WTC11 (cell line): Measurements from ENCODE around the gene RANBP9. TPM values are rescaled to one million over a fixed set of nuclear protein-coding genes. Genes with fewer than 3 reads are reported as not detected.

Experiments
- ATAC-seq: fragments of 200-7000 bp; cut with Tn5 transposase; 2 replicates; pipeline ENCODE4 v1.10.0; 2021; ENCODE audit warnings: mild to moderate bottlenecking, moderate library complexity
- CTCF ChIA-PET: fragments of 300-600 bp; sonication (Branson Sonifier 250); formaldehyde crosslinking; loops from one replicate; lab custom pipeline; 2021; ENCODE audit warnings: antibody characterized with exemption; lab: Charles Lee
- POLR2A ChIA-PET: fragments of 350-600 bp; sonication (Branson Sonifier 250); formaldehyde crosslinking; loops from one replicate; lab custom pipeline; 2021; ENCODE audit warnings: antibody characterized with exemption; lab: Charles Lee
- DNase-seq: peaks from one replicate; pipeline ENCODE4 v3.0.0; 2021; ENCODE audit warnings: low spot score
- H3K27ac Mint-ChIP-seq: 2 replicates; pipeline ENCODE4 v1.8.0; 2021; ENCODE audit warnings: mixed read lengths
- H3K27me3 Mint-ChIP-seq: 2 replicates; pipeline ENCODE4 v1.8.0; 2021; ENCODE audit warnings: low read depth, mild to moderate bottlenecking, moderate library complexity, mixed read lengths
- H3K36me3 Mint-ChIP-seq: 2 replicates; pipeline ENCODE4 v1.8.0; 2021; ENCODE audit warnings: mixed read lengths
- H3K4me1 Mint-ChIP-seq: 2 replicates; pipeline ENCODE4 v1.8.0; 2022; ENCODE audit warnings: mixed read lengths
- H3K4me3 Mint-ChIP-seq: 2 replicates; pipeline ENCODE4 v1.8.0; 2021; ENCODE audit warnings: mild to moderate bottlenecking, moderate library complexity, mixed read lengths
- H3K9me3 Mint-ChIP-seq: 2 replicates; pipeline ENCODE4 v1.8.0; 2021; ENCODE audit warnings: mixed read lengths
- AFF4 ChIP-seq: sonication (generic); formaldehyde crosslinking; IDR thresholded peaks from 2 replicates; pipeline ENCODE4 v1.8.1; 2023; ENCODE audit warnings: mild to moderate bottlenecking, missing genetic modification reagents, borderline replicate concordance
- FOXJ3 ChIP-seq: sonication (generic); formaldehyde crosslinking; IDR thresholded peaks from 2 replicates; pipeline ENCODE4 v1.9.0; 2021; ENCODE audit warnings: missing genetic modification reagents, mild to moderate bottlenecking, borderline replicate concordance
- GABPB1 ChIP-seq: sonication (generic); formaldehyde crosslinking; IDR thresholded peaks from 2 replicates; pipeline ENCODE4 v1.8.1; 2023; ENCODE audit warnings: mild to moderate bottlenecking, missing genetic modification reagents
- HMGA2 ChIP-seq: fragments of 250-450 bp; sonication (Bioruptor Pico); IDR thresholded peaks from 2 replicates; pipeline ENCODE4 v1.4.0; 2021; ENCODE audit warnings: mild to moderate bottlenecking, moderate library complexity
- JAZF1 ChIP-seq: fragments of 250-450 bp; sonication (Bioruptor Pico); IDR thresholded peaks from 2 replicates; pipeline ENCODE4 v1.9.0; 2021; ENCODE audit warnings: moderate library complexity, mild to moderate bottlenecking, inconsistent platforms
- KAT7 ChIP-seq: sonication (generic); formaldehyde crosslinking; IDR thresholded peaks from 2 replicates; pipeline ENCODE4 v1.8.1; 2023; ENCODE audit warnings: missing genetic modification reagents, mild to moderate bottlenecking, borderline replicate concordance
- MAX ChIP-seq: sonication (generic); formaldehyde crosslinking; IDR thresholded peaks from 2 replicates; pipeline ENCODE4 v1.8.0; 2022; ENCODE audit warnings: mild to moderate bottlenecking, missing genetic modification reagents
- NR1H2 ChIP-seq: sonication (generic); formaldehyde crosslinking; IDR thresholded peaks from 2 replicates; pipeline ENCODE4 v1.9.0; 2021; ENCODE audit warnings: mild to moderate bottlenecking, moderate library complexity, missing genetic modification reagents
- NR2C2 ChIP-seq: sonication (generic); formaldehyde crosslinking; IDR thresholded peaks from 2 replicates; pipeline ENCODE4 v1.8.0; 2022; ENCODE audit warnings: mild to moderate bottlenecking, missing genetic modification reagents
- OVOL2 ChIP-seq: fragments of 250-450 bp; sonication (Bioruptor Pico); IDR thresholded peaks from 2 replicates; pipeline ENCODE4 v1.9.0; 2021; ENCODE audit warnings: mild to moderate bottlenecking, borderline replicate concordance
- PRRX2 ChIP-seq: fragments of 250-450 bp; sonication (Bioruptor Pico); IDR thresholded peaks from 2 replicates; pipeline ENCODE4 v1.8.0; 2021; ENCODE audit warnings: mild to moderate bottlenecking
- SOX15 ChIP-seq: fragments of 250-450 bp; sonication (Bioruptor Pico); IDR thresholded peaks from 2 replicates; pipeline ENCODE4 v1.9.0; 2021; ENCODE audit warnings: mild to moderate bottlenecking
- TEAD1 ChIP-seq: sonication (generic); formaldehyde crosslinking; IDR thresholded peaks from 2 replicates; pipeline ENCODE4 v1.8.0; 2022; ENCODE audit warnings: mild to moderate bottlenecking, missing genetic modification reagents
- ZBTB21 ChIP-seq: sonication (generic); formaldehyde crosslinking; IDR thresholded peaks from 2 replicates; pipeline ENCODE4 v1.8.1; 2023; ENCODE audit warnings: mild to moderate bottlenecking, missing genetic modification reagents, borderline replicate concordance
- ZMAT4 ChIP-seq: fragments of 250-450 bp; sonication (Bioruptor Pico); IDR thresholded peaks from 2 replicates; pipeline ENCODE4 v1.9.0; 2021; ENCODE audit warnings: mild to moderate bottlenecking
- ZNF263 ChIP-seq: sonication (generic); formaldehyde crosslinking; IDR thresholded peaks from 2 replicates; pipeline ENCODE4 v1.8.1; 2022; ENCODE audit warnings: low read depth, mild to moderate bottlenecking, moderate library complexity, missing genetic modification reagents
- ZNF423 ChIP-seq: fragments of 250-450 bp; sonication (Bioruptor Pico); IDR thresholded peaks from 2 replicates; pipeline ENCODE4 v2.1.2; 2022; ENCODE audit warnings: mild to moderate bottlenecking, moderate library complexity
- ZNF671 ChIP-seq: fragments of 250-450 bp; sonication (Bioruptor Pico); IDR thresholded peaks from 2 replicates; pipeline ENCODE4 v1.8.0; 2021; ENCODE audit warnings: mild to moderate bottlenecking
- total RNA-seq: library from RNA; stranded (reverse); gene quantifications from 3 replicates; pipeline ENCODE4 v1.2.3, GENCODE V29; 2021
- TF ChIP-seq, protein P1 (sequence below): sonication (generic); formaldehyde crosslinking; IDR thresholded peaks from 2 replicates; pipeline ENCODE4 v1.8.1; 2022; ENCODE audit warnings: mild to moderate bottlenecking, moderate library complexity, missing genetic modification reagents
- TF ChIP-seq, protein P2 (sequence below): sonication (generic); formaldehyde crosslinking; IDR thresholded peaks from 2 replicates; pipeline ENCODE4 v1.8.0; 2022; ENCODE audit warnings: mild to moderate bottlenecking, missing genetic modification reagents

Gene RANBP9
- total RNA-seq, 1 experiment from 2014 or later = 33.4 TPM

- Mint-ChIP-seq H3K36me3 (no peaks in the 10 kb centered on the region), H3K9me3 (no peaks in the 10 kb centered on the region), H3K27me3 (no peaks in the 10 kb centered on the region), H3K4me3 (no peak overlapping the region), H3K4me1 (peaks cover 12% of the 10 kb centered on the region)
- ChIA-PET CTCF (interaction anchor here (0.6 kb wide), 1 partner anchor 25 kb away, joined by 5 read pairs; no protein-coding TSS in a partner anchor), POLR2A (no interaction called here)
- no peak for ATAC-seq
- TF ChIP-seq KAT7 (CRISPR knock-in tag) (no peak), GABPB1 (CRISPR knock-in tag) (peak; percentile 65)
- TF ChIP-seq, all 79 proteins: peak for 1
- H3K27ac Mint-ChIP-seq = no peak overlapping the region
- no peak for DNase-seq
Observed at GRCh38 chr6:13733178-13733887, 21.7 kb upstream of the RANBP9 start.

GRCh38 chr6:13730704-13731103 lies 19.1 kb upstream of the RANBP9 start:
- POLR2A ChIA-PET = no interaction called here
- ATAC-seq = no peak
- Mint-ChIP-seq H3K4me1 (peaks cover 12% of the 10 kb centered on the region), H3K9me3 (no peaks in the 10 kb centered on the region), H3K36me3 (no peaks in the 10 kb centered on the region), H3K4me3 (no peak overlapping the region), H3K27me3 (no peaks in the 10 kb centered on the region), H3K27ac (no peak overlapping the region)
- no peak for DNase-seq
- CTCF ChIA-PET = no interaction called here
- TF ChIP-seq FOXJ3 = no peak
- no peak for TF ChIP-seq ZNF671 (CRISPR knock-in tag)
- TF ChIP-seq, protein P1, sequence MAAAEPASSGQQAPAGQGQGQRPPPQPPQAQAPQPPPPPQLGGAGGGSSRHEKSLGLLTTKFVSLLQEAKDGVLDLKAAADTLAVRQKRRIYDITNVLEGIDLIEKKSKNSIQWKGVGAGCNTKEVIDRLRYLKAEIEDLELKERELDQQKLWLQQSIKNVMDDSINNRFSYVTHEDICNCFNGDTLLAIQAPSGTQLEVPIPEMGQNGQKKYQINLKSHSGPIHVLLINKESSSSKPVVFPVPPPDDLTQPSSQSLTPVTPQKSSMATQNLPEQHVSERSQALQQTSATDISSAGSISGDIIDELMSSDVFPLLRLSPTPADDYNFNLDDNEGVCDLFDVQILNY (CRISPR knock-in tag) = no peak
- no peak for TF ChIP-seq ZBTB21 (CRISPR knock-in tag)
- TF ChIP-seq, protein P2, sequence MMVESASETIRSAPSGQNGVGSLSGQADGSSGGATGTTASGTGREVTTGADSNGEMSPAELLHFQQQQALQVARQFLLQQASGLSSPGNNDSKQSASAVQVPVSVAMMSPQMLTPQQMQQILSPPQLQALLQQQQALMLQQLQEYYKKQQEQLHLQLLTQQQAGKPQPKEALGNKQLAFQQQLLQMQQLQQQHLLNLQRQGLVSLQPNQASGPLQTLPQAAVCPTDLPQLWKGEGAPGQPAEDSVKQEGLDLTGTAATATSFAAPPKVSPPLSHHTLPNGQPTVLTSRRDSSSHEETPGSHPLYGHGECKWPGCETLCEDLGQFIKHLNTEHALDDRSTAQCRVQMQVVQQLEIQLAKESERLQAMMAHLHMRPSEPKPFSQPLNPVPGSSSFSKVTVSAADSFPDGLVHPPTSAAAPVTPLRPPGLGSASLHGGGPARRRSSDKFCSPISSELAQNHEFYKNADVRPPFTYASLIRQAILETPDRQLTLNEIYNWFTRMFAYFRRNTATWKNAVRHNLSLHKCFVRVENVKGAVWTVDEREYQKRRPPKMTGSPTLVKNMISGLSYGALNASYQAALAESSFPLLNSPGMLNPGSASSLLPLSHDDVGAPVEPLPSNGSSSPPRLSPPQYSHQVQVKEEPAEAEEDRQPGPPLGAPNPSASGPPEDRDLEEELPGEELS (CRISPR knock-in tag) = no peak
- no peak for TF ChIP-seq HMGA2 (CRISPR knock-in tag)
- no peak for TF ChIP-seq NR1H2
- no peak for TF ChIP-seq ZNF263
- TF ChIP-seq NR2C2 (CRISPR knock-in tag) = no peak
- TF ChIP-seq ZMAT4 (CRISPR knock-in tag) = no peak
- TF ChIP-seq JAZF1 (CRISPR knock-in tag) = no peak
- TF ChIP-seq PRRX2 = no peak
- TF ChIP-seq TEAD1 (CRISPR knock-in tag) = no peak
- no peak for TF ChIP-seq ZNF423 (CRISPR knock-in tag)
- TF ChIP-seq SOX15 = no peak
- no peak for TF ChIP-seq OVOL2 (CRISPR knock-in tag)
- TF ChIP-seq MAX (CRISPR knock-in tag) = no peak
- TF ChIP-seq KAT7 (CRISPR knock-in tag) = no peak
- TF ChIP-seq AFF4 (CRISPR knock-in tag) = no peak
